Breast epithelium (tissue), 4 donors: ENCODE measurements around the gene GPC3. TPM values are rescaled to one million over a fixed set of nuclear protein-coding genes. Genes with fewer than 3 reads are reported as not detected.
A peak's percentile ranks its signal among the peaks of the same experiment; 100 is the strongest.

Source experiments
- DNase-seq, 2 donors: peaks; one replicate each; pipeline ENCODE4 v3.0.0-alpha.2; 2019; ENCODE audit warnings: low spot score in 2 of 2
- H3K27ac ChIP-seq, 2 donors: fragments of 200-600 bp; sonication (generic) in 1 of 2; one replicate each; pipeline ENCODE4 v1.5.1; 2016 to 2019; ENCODE audit warnings: mild to moderate bottlenecking in 1 of 2
- H3K27me3 ChIP-seq, 2 donors: fragments of 200-600 bp; sonication (generic) in 1 of 2; one replicate each; pipeline versions ENCODE4 v1.5.1 to v1.6.0; 2017 to 2019; ENCODE audit warnings: control low read depth in 1 of 2, mild to moderate bottlenecking in 1 of 2
- H3K36me3 ChIP-seq: fragments of 200-600 bp; one replicate; pipeline ENCODE4 v1.5.1; 2019
- H3K4me1 ChIP-seq, 2 donors: fragments of 200-600 bp; sonication (generic); one replicate each; pipeline ENCODE4 v1.5.1; 2016 to 2019; ENCODE audit warnings: control low read depth in 1 of 2
- H3K4me3 ChIP-seq, 3 donors: fragments of 200-600 bp; sonication (generic); 1 replicate in 2 of 3; 2 replicates in 1 of 3; pipeline ENCODE4 v1.5.1; 2016 to 2019; ENCODE audit warnings: mild to moderate bottlenecking in 3 of 3, moderate library complexity in 2 of 3
- H3K9me3 ChIP-seq, 2 donors: fragments of 200-600 bp; sonication (generic) in 1 of 2; one replicate each; pipeline ENCODE4 v1.5.1; 2016 to 2019; ENCODE audit warnings: control low read depth in 1 of 2
- CTCF ChIP-seq, 3 donors: fragments of 450-650 bp; IDR thresholded peaks; one replicate each; pipeline ENCODE4 v1.5.1; 2016 to 2017; ENCODE audit warnings: antibody characterized with exemption in 3 of 3, mild to moderate bottlenecking in 3 of 3, moderate library complexity in 3 of 3
- POLR2A ChIP-seq: fragments of 450-650 bp; IDR thresholded peaks from one replicate; pipeline ENCODE4 v1.6.1; 2016; ENCODE audit warnings: antibody characterized with exemption, mild to moderate bottlenecking, moderate library complexity
- POLR2AphosphoS5 ChIP-seq, 3 donors: sonication (generic); formaldehyde crosslinking; IDR thresholded peaks; one replicate each; pipeline ENCODE4 v1.6.1; 2017; ENCODE audit warnings: antibody characterized with exemption in 3 of 3
- intact Hi-C: fragments of 100-400 bp; cut with DNase I; formaldehyde crosslinking; loops from one replicate; pipeline ENCODE4 v1.15.1; 2023; ENCODE audit warnings: low total_unique reads
- total RNA-seq, 3 donors: library from RNA; depleted of rRNA; stranded (reverse); fragments of >200 nt; gene quantifications; one replicate each; pipeline ENCODE4 v1.1.0, GENCODE V29; 2016

Gene GPC3
- total RNA-seq = 10 to 100 TPM; 29.7 to 99.2 (median 89.1) TPM

GRCh38 chrX:133985164-133985966 lies at the start of gene GPC3:
Gene GPC3, minus strand, starts transcription at chrX:133985594.
- Histone ChIP-seq H3K27ac (peak within 1 kb of the TSS in 1 of 2 donors; percentile 43), H3K9me3 (no peaks in the 10 kb centered on the region), H3K27me3 (peaks cover 0 to 59% of the 10 kb centered on the region in 2 donors), H3K36me3 (no peaks in the 10 kb centered on the region), H3K4me1 (no peaks in the 10 kb centered on the region), H3K4me3 (peak within 1 kb of the TSS; percentile 30 to 65 (median 50))
- intact Hi-C loops = no loop called here
- no peak for DNase-seq
- no peak for TF ChIP-seq POLR2A
- TF ChIP-seq CTCF (IDR thresholded peaks at IDR 0.05) = no peak
- TF ChIP-seq POLR2AphosphoS5 (IDR thresholded peaks at IDR 0.05) = no peak

GRCh38 chrX:134032441-134032840 lies 47.0 kb upstream of the GPC3 start:
- TF ChIP-seq POLR2A = no peak
- no peak for TF ChIP-seq POLR2AphosphoS5 (IDR thresholded peaks at IDR 0.05)
- TF ChIP-seq CTCF (IDR thresholded peaks at IDR 0.05) = no peak
- no peak for DNase-seq
- Histone ChIP-seq H3K36me3 (no peaks in the 10 kb centered on the region), H3K27me3 (peaks cover 0 to 21% of the 10 kb centered on the region in 2 donors), H3K27ac (no peak overlapping the region), H3K9me3 (no peaks in the 10 kb centered on the region), H3K4me3 (no peak overlapping the region), H3K4me1 (no peaks in the 10 kb centered on the region)
- intact Hi-C loops = no loop called here

GRCh38 chrX:134026565-134027311 lies 41.3 kb upstream of the GPC3 start:
- no peak for TF ChIP-seq POLR2AphosphoS5 (IDR thresholded peaks at IDR 0.05)
- TF ChIP-seq POLR2A = no peak
- TF ChIP-seq CTCF (IDR thresholded peaks at IDR 0.05) = peak in 2 of 3 donors; percentile 30 to 36
- intact Hi-C loops = no loop called here
- Histone ChIP-seq H3K4me3 (peak overlapping the region in 2 of 3 donors; percentile 27 to 32), H3K36me3 (no peaks in the 10 kb centered on the region), H3K27ac (no peak overlapping the region), H3K27me3 (peaks cover 0 to 38% of the 10 kb centered on the region in 2 donors), H3K4me1 (no peaks in the 10 kb centered on the region), H3K9me3 (no peaks in the 10 kb centered on the region)
- DNase-seq = peak in 1 of 2 donors; percentile 23

- Histone ChIP-seq H3K27ac (no peak overlapping the region), H3K4me3 (peak overlapping the region in 2 of 3 donors; percentile 27 to 32), H3K36me3 (no peaks in the 10 kb centered on the region), H3K9me3 (no peaks in the 10 kb centered on the region), H3K4me1 (no peaks in the 10 kb centered on the region), H3K27me3 (peaks cover 0 to 33% of the 10 kb centered on the region in 2 donors)
- no peak for TF ChIP-seq CTCF (IDR thresholded peaks at IDR 0.05)
- intact Hi-C loops = no loop called here
- DNase-seq = no peak
These were observed 40.7 kb upstream of the GPC3 start for GRCh38 chrX:134025986-134026545.
